Measurements from ENCODE around the gene CAST. TPM values are rescaled to one million over a fixed set of nuclear protein-coding genes. Genes with fewer than 3 reads are reported as not detected.

CAST gene
- total RNA-seq, 1 experiment from 2014 or later, result 134 TPM

- DNase-seq (ENCODE audit: low read depth), result no peak
These were observed 19.9 kb upstream of the CAST start for GRCh38 chr5:96642281-96642640.

GRCh38 chr5:96645091-96645490 is 17.1 kb upstream of the CAST start:
- DNase-seq (ENCODE audit: low read depth), result no peak

GRCh38 chr5:96648023-96648422 is 14.2 kb upstream of the CAST start:
- DNase-seq (ENCODE audit: low read depth), result no peak

GRCh38 chr5:96648593-96648992 is 13.6 kb upstream of the CAST start:
- DNase-seq (ENCODE audit: low read depth), result peak; percentile 15

GRCh38 chr5:96649251-96649662 is 12.9 kb upstream of the CAST start:
- DNase-seq (ENCODE audit: low read depth), result no peak

- DNase-seq (ENCODE audit: low read depth), result peak; percentile 24
These were observed 12.3 kb upstream of the CAST start for GRCh38 chr5:96649681-96650540.

GRCh38 chr5:96651047-96651446 is 11.1 kb upstream of the CAST start:
- no peak for DNase-seq (ENCODE audit: low read depth)

- no peak for DNase-seq (ENCODE audit: low read depth)
These were observed 10.0 kb upstream of the CAST start for GRCh38 chr5:96651948-96652753.

- peak; percentile 87 for DNase-seq (ENCODE audit: low read depth)
These were observed 9.3 kb upstream of the CAST start for GRCh38 chr5:96652769-96653454.

- DNase-seq (ENCODE audit: low read depth), result no peak
These were observed 8.0 kb upstream of the CAST start for GRCh38 chr5:96654209-96654608.

- peak; percentile 58 for DNase-seq (ENCODE audit: low read depth)
These were observed 7.1 kb upstream of the CAST start for GRCh38 chr5:96655085-96655484.

- DNase-seq (ENCODE audit: low read depth), result peak; percentile 55
These were observed 6.7 kb upstream of the CAST start for GRCh38 chr5:96655506-96655905.

GRCh38 chr5:96657068-96657467 is 5.1 kb upstream of the CAST start:
- peak; percentile 95 for DNase-seq (ENCODE audit: low read depth)

- no peak for DNase-seq (ENCODE audit: low read depth)
These were observed 3.9 kb upstream of the CAST start for GRCh38 chr5:96658272-96658671.

- DNase-seq (ENCODE audit: low read depth), result no peak
These were observed 3.0 kb upstream of the CAST start for GRCh38 chr5:96659170-96659569.

- DNase-seq (ENCODE audit: low read depth), result peak; percentile 49
These were observed 963 bp upstream of the CAST start for GRCh38 chr5:96660971-96661854.

- DNase-seq (ENCODE audit: low read depth), result peak; percentile 88
These were observed 746 bp downstream of the CAST start for GRCh38 chr5:96662725-96663518.

- no peak for DNase-seq (ENCODE audit: low read depth)
These were observed 1.4 kb downstream of the CAST start for GRCh38 chr5:96663608-96664007.

GRCh38 chr5:96664669-96665068 is 2.5 kb downstream of the CAST start:
- DNase-seq (ENCODE audit: low read depth), result peak; percentile 29

- no peak for DNase-seq (ENCODE audit: low read depth)
These were observed 6.5 kb downstream of the CAST start for GRCh38 chr5:96668725-96669124.

- DNase-seq (ENCODE audit: low read depth), result no peak
These were observed 7.7 kb downstream of the CAST start for GRCh38 chr5:96669909-96670308.

Data from RPMI7951 (cell line).